ENCODE data around the gene CHRNA4.

Gene CHRNA4

DNA sequence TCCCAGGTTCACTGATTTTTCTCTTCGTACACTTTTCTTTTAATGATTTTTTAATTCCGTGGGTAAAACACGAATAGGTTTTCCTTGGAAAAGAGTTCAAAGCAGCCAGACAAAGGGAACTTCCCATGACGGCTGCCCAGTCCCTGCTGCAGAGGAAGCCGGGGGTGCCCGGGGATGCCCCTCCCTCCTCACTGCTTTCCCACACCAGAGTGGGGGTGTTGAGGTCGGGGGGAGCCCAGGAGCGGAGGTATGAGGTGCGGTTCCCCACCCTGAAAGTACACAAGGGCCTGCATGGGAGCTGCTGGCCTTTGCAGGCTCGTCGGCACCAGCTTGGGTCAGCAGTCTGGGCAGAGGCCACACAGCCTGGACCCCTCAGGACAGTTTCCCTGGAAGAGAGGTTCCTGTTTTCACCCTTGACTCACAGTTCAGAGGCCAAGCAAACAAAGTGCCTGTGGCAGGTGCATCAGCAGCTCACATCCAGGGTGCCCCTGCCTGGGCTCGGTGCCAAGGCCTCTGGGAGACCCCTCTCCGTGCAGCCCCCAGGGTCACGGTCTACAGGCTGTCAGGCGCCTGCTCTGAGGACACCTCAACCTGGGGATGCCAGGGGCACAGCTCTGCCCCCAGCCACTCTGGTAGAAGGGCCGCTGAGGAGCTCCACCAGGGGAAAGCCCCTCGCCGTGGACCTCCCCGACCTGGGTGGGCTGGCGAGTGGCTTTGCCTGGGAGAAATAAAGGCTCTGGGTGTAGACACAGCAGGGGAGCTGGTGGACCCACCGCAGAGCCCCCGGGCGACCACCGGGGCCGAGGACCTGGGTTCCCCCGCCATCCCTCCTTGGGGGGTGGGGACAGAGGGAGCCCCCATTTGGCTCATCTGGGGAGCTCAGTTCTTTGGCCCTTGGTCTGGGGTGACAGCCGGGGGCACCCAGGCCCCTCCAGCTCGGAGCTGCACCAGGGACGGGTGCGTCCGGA lies 15.4 kb upstream of the CHRNA4 start:
- Histone ChIP-seq H3K27ac (ENCODE audit: low read length) (no peak overlapping the region), H4K20me1 (ENCODE audit: insufficient read depth, low read length) (peaks cover 34% of the 10 kb centered on the region), H3K27me3 (ENCODE audit: insufficient read depth, low read length, poor library complexity) (peaks cover 14% of the 10 kb centered on the region), H3K4me3 (ENCODE audit: low read depth in 1 of 2, low read length in 2 of 2) (no peak overlapping the region), H3K36me3 (ENCODE audit: insufficient read depth, low read length) (no peaks in the 10 kb centered on the region), H3K79me2 (ENCODE audit: insufficient read depth, low read length) (no peaks in the 10 kb centered on the region), H3K9me3 (ENCODE audit: insufficient read depth, low read length, severe bottlenecking) (no peaks in the 10 kb centered on the region), H3K9ac (ENCODE audit: low read depth, low read length) (no peak overlapping the region), H3K4me1 (ENCODE audit: insufficient read depth, low read length) (no peaks in the 10 kb centered on the region), H2AFZ (ENCODE audit: low read depth, low read length) (no peak overlapping the region), H3K4me2 (ENCODE audit: insufficient read depth, low read length) (no peak overlapping the region)
- TF ChIP-seq EZH2 (IDR thresholded peaks at IDR 0.05; ENCODE audit: borderline replicate concordance, low read depth, low read length, severe bottlenecking): no peak
- TF ChIP-seq, protein P1, sequence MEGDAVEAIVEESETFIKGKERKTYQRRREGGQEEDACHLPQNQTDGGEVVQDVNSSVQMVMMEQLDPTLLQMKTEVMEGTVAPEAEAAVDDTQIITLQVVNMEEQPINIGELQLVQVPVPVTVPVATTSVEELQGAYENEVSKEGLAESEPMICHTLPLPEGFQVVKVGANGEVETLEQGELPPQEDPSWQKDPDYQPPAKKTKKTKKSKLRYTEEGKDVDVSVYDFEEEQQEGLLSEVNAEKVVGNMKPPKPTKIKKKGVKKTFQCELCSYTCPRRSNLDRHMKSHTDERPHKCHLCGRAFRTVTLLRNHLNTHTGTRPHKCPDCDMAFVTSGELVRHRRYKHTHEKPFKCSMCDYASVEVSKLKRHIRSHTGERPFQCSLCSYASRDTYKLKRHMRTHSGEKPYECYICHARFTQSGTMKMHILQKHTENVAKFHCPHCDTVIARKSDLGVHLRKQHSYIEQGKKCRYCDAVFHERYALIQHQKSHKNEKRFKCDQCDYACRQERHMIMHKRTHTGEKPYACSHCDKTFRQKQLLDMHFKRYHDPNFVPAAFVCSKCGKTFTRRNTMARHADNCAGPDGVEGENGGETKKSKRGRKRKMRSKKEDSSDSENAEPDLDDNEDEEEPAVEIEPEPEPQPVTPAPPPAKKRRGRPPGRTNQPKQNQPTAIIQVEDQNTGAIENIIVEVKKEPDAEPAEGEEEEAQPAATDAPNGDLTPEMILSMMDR (IDR thresholded peaks at IDR 0.05; ENCODE audit: borderline replicate concordance, extremely low read depth, low read length, poor library complexity, severe bottlenecking): no peak
- ATAC-seq (ENCODE audit: insufficient read depth, low read depth) (no peak), DNase-seq (no peak)

DNA sequence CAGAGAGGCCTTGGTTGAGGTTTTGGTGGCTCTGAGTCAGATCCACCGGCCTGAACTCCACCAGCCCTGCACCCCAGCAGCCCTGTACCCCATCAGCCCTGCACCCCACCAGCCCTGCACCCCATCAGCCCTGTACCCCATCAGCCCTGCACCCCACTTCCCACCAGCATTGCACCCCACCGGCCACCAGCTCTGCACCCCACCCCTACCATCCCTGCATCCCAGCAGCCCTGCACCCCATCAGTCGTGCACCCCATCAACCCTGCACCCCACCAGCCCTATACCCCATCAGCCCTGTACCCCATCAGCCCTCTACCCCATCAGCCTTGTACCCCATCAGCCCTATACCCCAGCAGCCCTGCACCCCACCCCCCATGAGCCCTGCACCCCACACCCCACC lies 14.3 kb upstream of the CHRNA4 start:
- Histone ChIP-seq H3K9me3 (ENCODE audit: insufficient read depth, low read length, severe bottlenecking) (no peaks in the 10 kb centered on the region), H3K27ac (ENCODE audit: low read length) (no peak overlapping the region), H4K20me1 (ENCODE audit: insufficient read depth, low read length) (peaks cover 34% of the 10 kb centered on the region), H3K4me2 (ENCODE audit: insufficient read depth, low read length) (no peak overlapping the region), H3K27me3 (ENCODE audit: insufficient read depth, low read length, poor library complexity) (peaks cover 14% of the 10 kb centered on the region), H3K4me1 (ENCODE audit: insufficient read depth, low read length) (no peaks in the 10 kb centered on the region), H3K9ac (ENCODE audit: low read depth, low read length) (no peak overlapping the region), H2AFZ (ENCODE audit: low read depth, low read length) (no peak overlapping the region), H3K4me3 (ENCODE audit: low read depth in 1 of 2, low read length in 2 of 2) (no peak overlapping the region), H3K79me2 (ENCODE audit: insufficient read depth, low read length) (no peaks in the 10 kb centered on the region), H3K36me3 (ENCODE audit: insufficient read depth, low read length) (no peaks in the 10 kb centered on the region)
- TF ChIP-seq, protein P1 (IDR thresholded peaks at IDR 0.05; ENCODE audit: borderline replicate concordance, extremely low read depth, low read length, poor library complexity, severe bottlenecking): no peak
- no peak for TF ChIP-seq EZH2 (IDR thresholded peaks at IDR 0.05; ENCODE audit: borderline replicate concordance, low read depth, low read length, severe bottlenecking)
- DNase-seq (no peak), ATAC-seq (ENCODE audit: insufficient read depth, low read depth) (no peak)

DNA sequence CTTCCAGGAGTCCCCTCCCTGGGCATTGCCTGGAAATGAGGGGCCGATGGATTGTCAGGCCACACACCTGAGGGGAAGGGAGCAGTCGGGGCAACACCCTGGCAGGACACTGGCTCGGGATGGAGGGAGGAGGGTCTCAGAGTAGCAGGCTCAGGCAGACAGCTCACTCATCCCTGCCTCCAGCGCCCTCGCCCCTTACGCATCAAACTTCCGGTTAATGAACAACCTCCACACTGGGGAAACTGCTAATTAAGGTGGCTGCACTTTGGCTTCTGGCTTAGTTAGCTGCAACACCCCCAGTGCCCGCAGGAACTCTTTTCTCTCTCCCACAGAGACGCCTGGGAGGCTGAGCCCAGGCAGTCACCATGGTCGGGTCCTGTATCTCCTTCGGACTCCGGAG lies 13.4 kb upstream of the CHRNA4 start:
- Histone ChIP-seq H3K27ac (ENCODE audit: low read length) (no peak overlapping the region), H2AFZ (ENCODE audit: low read depth, low read length) (no peak overlapping the region), H3K4me3 (ENCODE audit: low read depth in 1 of 2, low read length in 2 of 2) (no peak overlapping the region), H3K36me3 (ENCODE audit: insufficient read depth, low read length) (no peaks in the 10 kb centered on the region), H3K9me3 (ENCODE audit: insufficient read depth, low read length, severe bottlenecking) (no peaks in the 10 kb centered on the region), H3K79me2 (ENCODE audit: insufficient read depth, low read length) (no peaks in the 10 kb centered on the region), H4K20me1 (ENCODE audit: insufficient read depth, low read length) (peaks cover 35% of the 10 kb centered on the region), H3K27me3 (ENCODE audit: insufficient read depth, low read length, poor library complexity) (peaks cover 14% of the 10 kb centered on the region), H3K4me2 (ENCODE audit: insufficient read depth, low read length) (no peak overlapping the region), H3K9ac (ENCODE audit: low read depth, low read length) (no peak overlapping the region), H3K4me1 (ENCODE audit: insufficient read depth, low read length) (no peaks in the 10 kb centered on the region)
- DNase-seq (no peak), ATAC-seq (ENCODE audit: insufficient read depth, low read depth) (no peak)
- TF ChIP-seq EZH2 (IDR thresholded peaks at IDR 0.05; ENCODE audit: borderline replicate concordance, low read depth, low read length, severe bottlenecking): no peak
- TF ChIP-seq, protein P1 (IDR thresholded peaks at IDR 0.05; ENCODE audit: borderline replicate concordance, extremely low read depth, low read length, poor library complexity, severe bottlenecking): no peak
